Lower lobe of right lung (tissue), 2 donors: Measurements from ENCODE around the gene PPP1R17. TPM values are rescaled to one million over a fixed set of nuclear protein-coding genes. Genes with fewer than 3 reads are reported as not detected.

Source experiments
- ATAC-seq, 2 donors: fragments of 200-7000 bp; cut with Tn5 transposase; one replicate each; pipeline ENCODE4 v1.9.1; 2020 to 2022; ENCODE audit warnings: mild to moderate bottlenecking in 2 of 2, moderate library complexity in 2 of 2
- DNase-seq: peaks from one replicate; pipeline ENCODE4 v3.0.0-alpha.2; 2020
- H3K27ac ChIP-seq: fragments of 200-600 bp; one replicate; pipeline ENCODE4 v1.8.0; 2022
- H3K27me3 ChIP-seq: fragments of 200-600 bp; one replicate; pipeline ENCODE4 v1.8.0; 2022; ENCODE audit warnings: low read depth
- H3K36me3 ChIP-seq: fragments of 200-600 bp; one replicate; pipeline ENCODE4 v1.8.0; 2022; ENCODE audit warnings: mild to moderate bottlenecking
- H3K4me1 ChIP-seq: fragments of 200-600 bp; one replicate; pipeline ENCODE4 v1.8.0; 2022
- H3K4me3 ChIP-seq: fragments of 200-600 bp; one replicate; pipeline ENCODE4 v1.8.0; 2022; ENCODE audit warnings: mild to moderate bottlenecking
- H3K9me3 ChIP-seq: fragments of 200-600 bp; one replicate; pipeline ENCODE4 v1.8.0; 2022
- intact Hi-C: fragments of 100-400 bp; cut with DNase I; formaldehyde crosslinking; loops from one replicate; pipeline ENCODE4 v1.11.0; 2022
- total RNA-seq: library from RNA; stranded (reverse); fragmentation: NEBNext Ultra II Directional; extraction: Animal tissue kit (Norgen Biotek cat#: 25700); gene quantifications from one replicate; pipeline ENCODE4 v1.2.1, GENCODE V29; 2021
- TF ChIP-seq, protein P1 (sequence below): fragments of 200-600 bp; IDR thresholded peaks from one replicate; pipeline ENCODE4 v1.8.0; 2022; ENCODE audit warnings: antibody characterized with exemption, mild to moderate bottlenecking
- donor health status: DM: no; HTN: yes; CAD: no; lungs with severe emphysema.

Gene PPP1R17
- total RNA-seq, 1 donor from 2014 or later, result not detected

DNA sequence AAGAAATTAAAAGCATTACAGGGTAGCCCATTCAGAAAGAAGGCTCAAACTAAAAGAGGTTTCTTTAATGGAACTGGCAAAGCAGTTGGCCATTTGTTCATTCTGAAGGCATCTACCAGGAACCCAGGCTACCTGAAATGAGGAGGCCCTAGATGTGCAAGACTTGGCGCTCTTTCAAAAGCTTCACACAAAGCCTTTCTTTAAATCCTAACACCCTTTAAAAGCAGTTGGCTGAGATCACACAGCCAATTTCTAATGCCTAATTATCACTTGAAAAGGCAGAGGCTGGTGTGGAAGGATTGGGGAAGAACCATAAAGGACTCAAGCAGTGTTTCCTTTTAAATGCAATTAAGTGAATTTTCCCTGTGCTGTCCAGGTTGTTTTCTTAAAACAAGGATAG lies 23.2 kb downstream of the PPP1R17 start:
- no peak for ATAC-seq
- no peak overlapping the region for H3K27ac ChIP-seq
- intact Hi-C loops, result no loop called here
- TF ChIP-seq, protein P1, sequence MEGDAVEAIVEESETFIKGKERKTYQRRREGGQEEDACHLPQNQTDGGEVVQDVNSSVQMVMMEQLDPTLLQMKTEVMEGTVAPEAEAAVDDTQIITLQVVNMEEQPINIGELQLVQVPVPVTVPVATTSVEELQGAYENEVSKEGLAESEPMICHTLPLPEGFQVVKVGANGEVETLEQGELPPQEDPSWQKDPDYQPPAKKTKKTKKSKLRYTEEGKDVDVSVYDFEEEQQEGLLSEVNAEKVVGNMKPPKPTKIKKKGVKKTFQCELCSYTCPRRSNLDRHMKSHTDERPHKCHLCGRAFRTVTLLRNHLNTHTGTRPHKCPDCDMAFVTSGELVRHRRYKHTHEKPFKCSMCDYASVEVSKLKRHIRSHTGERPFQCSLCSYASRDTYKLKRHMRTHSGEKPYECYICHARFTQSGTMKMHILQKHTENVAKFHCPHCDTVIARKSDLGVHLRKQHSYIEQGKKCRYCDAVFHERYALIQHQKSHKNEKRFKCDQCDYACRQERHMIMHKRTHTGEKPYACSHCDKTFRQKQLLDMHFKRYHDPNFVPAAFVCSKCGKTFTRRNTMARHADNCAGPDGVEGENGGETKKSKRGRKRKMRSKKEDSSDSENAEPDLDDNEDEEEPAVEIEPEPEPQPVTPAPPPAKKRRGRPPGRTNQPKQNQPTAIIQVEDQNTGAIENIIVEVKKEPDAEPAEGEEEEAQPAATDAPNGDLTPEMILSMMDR, result no peak
- no peak overlapping the region for H3K4me3 ChIP-seq
- no peak for DNase-seq
- no peaks in the 10 kb centered on the region for H3K4me1 ChIP-seq
- no peaks in the 10 kb centered on the region for H3K9me3 ChIP-seq
- H3K36me3 ChIP-seq, result no peaks in the 10 kb centered on the region
- H3K27me3 ChIP-seq, result no peaks in the 10 kb centered on the region

DNA sequence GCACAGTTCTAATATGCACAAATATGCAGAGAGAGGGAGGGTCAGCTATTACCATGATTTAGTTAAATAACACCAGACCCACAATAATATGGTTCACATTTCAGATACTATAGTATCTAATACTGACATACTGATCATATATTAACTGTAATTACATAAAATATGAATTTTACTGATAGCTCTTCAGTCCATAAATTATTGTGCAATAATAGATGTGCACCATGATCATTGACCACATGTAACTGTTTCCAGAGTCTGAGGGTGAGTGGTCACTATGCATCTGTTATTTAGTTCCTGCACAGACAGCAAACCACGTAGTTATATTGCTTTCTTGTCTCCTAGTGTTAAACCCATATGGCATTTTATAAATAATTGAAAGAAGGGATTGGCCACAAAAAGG lies 29.3 kb downstream of the PPP1R17 start:
- DNase-seq (no peak), ATAC-seq (no peak)
- TF ChIP-seq, protein P1, result no peak
- intact Hi-C loops, result no loop called here
- H3K27ac ChIP-seq, result no peak overlapping the region
- no peaks in the 10 kb centered on the region for H3K9me3 ChIP-seq
- no peaks in the 10 kb centered on the region for H3K27me3 ChIP-seq
- no peaks in the 10 kb centered on the region for H3K36me3 ChIP-seq
- no peaks in the 10 kb centered on the region for H3K4me1 ChIP-seq
- H3K4me3 ChIP-seq, result no peak overlapping the region

DNA sequence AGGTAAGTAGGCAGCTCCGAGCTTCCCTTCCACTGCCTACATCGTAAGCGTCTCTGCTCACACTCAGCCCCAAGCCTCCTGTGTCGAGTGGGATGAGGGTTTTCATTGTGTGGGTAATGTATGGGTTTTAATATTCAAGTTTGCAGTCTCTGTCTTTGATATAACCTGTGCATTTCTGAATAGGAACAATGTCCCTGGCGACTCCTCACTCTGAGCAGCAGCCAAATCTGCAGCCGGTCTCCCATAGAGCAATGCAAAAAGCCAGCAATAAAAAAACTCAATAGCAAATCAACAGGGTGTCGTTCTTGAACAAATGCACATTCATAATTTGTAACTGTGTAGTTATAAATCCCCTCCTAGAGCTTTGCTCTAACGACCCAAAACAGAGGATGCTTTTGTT lies 33.4 kb downstream of the PPP1R17 start:
- Histone ChIP-seq H3K9me3 (no peaks in the 10 kb centered on the region), H3K4me3 (no peak overlapping the region), H3K36me3 (no peaks in the 10 kb centered on the region), H3K27me3 (no peaks in the 10 kb centered on the region), H3K4me1 (no peaks in the 10 kb centered on the region), H3K27ac (no peak overlapping the region)
- DNase-seq (no peak), ATAC-seq (no peak)
- intact Hi-C loops, result no loop called here
- TF ChIP-seq, protein P1, result no peak

DNA sequence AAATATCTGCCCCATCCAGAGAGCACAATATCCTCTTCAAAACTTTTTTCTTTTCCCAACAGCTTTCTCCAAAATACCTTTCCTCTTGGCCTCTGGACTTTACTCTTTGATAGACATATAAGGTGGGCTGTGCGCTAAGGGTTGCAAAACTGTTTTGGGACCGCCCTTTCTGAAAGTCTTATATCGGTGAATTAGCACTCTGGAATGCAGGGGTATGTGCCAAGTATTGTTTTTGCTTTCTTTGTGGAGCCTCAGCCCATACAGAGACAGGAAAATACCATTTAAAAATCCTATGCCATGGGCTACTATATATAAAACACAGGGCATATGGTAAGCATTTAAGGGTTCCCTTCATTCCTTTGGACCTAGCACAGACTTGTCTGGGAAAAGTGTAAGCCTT lies 37.7 kb downstream of the PPP1R17 start:
- no peaks in the 10 kb centered on the region for H3K27me3 ChIP-seq
- TF ChIP-seq, protein P1, result no peak
- H3K4me3 ChIP-seq, result no peak overlapping the region
- DNase-seq, result no peak
- intact Hi-C loops, result no loop called here
- no peak overlapping the region for H3K27ac ChIP-seq
- no peaks in the 10 kb centered on the region for H3K36me3 ChIP-seq
- H3K9me3 ChIP-seq, result no peaks in the 10 kb centered on the region
- ATAC-seq, result no peak
- no peaks in the 10 kb centered on the region for H3K4me1 ChIP-seq

DNA sequence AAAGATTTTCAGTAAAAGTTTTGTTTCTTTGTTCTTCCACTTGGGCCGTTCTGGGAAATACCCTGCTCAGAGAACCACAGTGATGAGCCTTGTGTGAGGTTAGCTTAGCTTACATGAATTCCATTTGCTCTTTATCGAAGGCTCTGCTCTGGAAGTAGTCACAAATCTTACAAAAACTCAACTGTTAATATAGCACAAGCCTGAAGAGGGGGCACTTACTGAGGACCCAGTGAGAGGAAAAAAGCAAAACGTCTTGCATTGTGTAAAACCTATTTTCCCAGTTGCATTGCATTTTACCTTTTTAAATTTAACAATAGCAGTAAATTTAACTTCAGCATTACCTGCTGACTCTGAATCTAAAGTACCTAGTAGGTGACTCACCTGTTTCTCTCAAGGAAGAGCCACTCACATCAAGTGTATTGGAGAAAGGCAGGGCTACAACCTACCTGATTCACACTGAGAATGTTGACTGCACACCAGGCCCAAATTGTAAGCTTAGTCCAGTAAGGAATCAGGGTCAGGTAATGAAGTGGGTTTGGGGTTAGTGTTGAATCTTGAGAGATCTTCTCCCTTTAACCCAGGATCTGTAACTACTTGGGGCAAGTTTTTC lies 42.3 kb downstream of the PPP1R17 start:
- Histone ChIP-seq H3K36me3 (no peaks in the 10 kb centered on the region), H3K27me3 (no peaks in the 10 kb centered on the region), H3K9me3 (no peaks in the 10 kb centered on the region), H3K27ac (no peak overlapping the region), H3K4me3 (no peak overlapping the region), H3K4me1 (no peaks in the 10 kb centered on the region)
- DNase-seq (no peak), ATAC-seq (no peak)
- TF ChIP-seq, protein P1, result no peak
- intact Hi-C loops, result no loop called here
